Body of pancreas (tissue), 4 donors: ENCODE data around the gene LRIG1. TPM values are rescaled to one million over a fixed set of nuclear protein-coding genes. Genes with fewer than 3 reads are reported as not detected.

Experiments used
- ATAC-seq: fragments of 150-250 bp; one replicate; pipeline ENCODE4 v1.9.1; 2016
- DNase-seq, 4 donors: peaks; one replicate each; pipeline ENCODE4 v3.0.0-alpha.2; 2019
- H3K27ac ChIP-seq, 4 donors: fragments of 200-600 bp; sonication (generic); 1 replicate in 3 of 4; 2 replicates in 1 of 4; pipeline versions ENCODE4 v1.5.1 to v1.6.1; 2016 to 2019; ENCODE audit warnings: mild to moderate bottlenecking in 1 of 4, mixed read lengths in 1 of 4, moderate library complexity in 1 of 4
- H3K27me3 ChIP-seq, 2 donors: fragments of 200-600 bp; sonication (generic); one replicate each; pipeline ENCODE4 v1.6.0; 2016; ENCODE audit warnings: mild to moderate bottlenecking in 1 of 2
- H3K36me3 ChIP-seq, 2 donors: fragments of 200-600 bp; sonication (generic); replicated peaks in 1 of 2; 2 replicates each; pipeline ENCODE4 v1.5.1; 2016; ENCODE audit warnings: low read depth in 2 of 2; ENCODE audit not compliant: insufficient read depth in 1 of 2
- H3K4me1 ChIP-seq: fragments of 200-600 bp; sonication (generic); one replicate; pipeline ENCODE4 v1.6.0; 2016
- H3K4me3 ChIP-seq, 2 donors: fragments of 200-600 bp; sonication (generic); 1 replicate in 1 of 2; 2 replicates in 1 of 2; pipeline ENCODE4 v1.5.1; 2016 to 2019
- H3K9me3 ChIP-seq, 3 donors: fragments of 200-600 bp; sonication (generic); 1 replicate in 2 of 3; 2 replicates in 1 of 3; pipeline ENCODE4 v1.5.1; 2016
- POLR2A ChIP-seq, 3 donors: fragments of 450-650 bp; IDR thresholded peaks; one replicate each; pipeline ENCODE4 v1.6.1; 2016; ENCODE audit warnings: antibody characterized with exemption in 3 of 3, mild to moderate bottlenecking in 2 of 3
- WGBS, 2 donors: methylation state at CpG; one replicate each; pipeline ENCODE4 v1.1.5; 2017; 5-methylcytosine and 5-hydroxymethylcytosine counted together
- intact Hi-C: fragments of 100-400 bp; cut with DNase I; formaldehyde crosslinking; loops from one replicate; pipeline ENCODE4 v1.15.1; 2023
- total RNA-seq, 2 donors: library from RNA; depleted of rRNA; stranded (reverse); fragments of >200 nt; gene quantifications; one replicate each; pipeline ENCODE4 v1.1.0, GENCODE V29; 2016
- TF ChIP-seq, protein P1 (sequence below), 7 experiments: fragments of 450-650 bp in 4 of 7; fragments of 200-600 bp in 3 of 7; sonication (generic) in 3 of 7; IDR thresholded peaks; one replicate each; pipeline ENCODE4 v1.5.1; 2016 to 2019; ENCODE audit warnings: antibody characterized with exemption in 7 of 7

The LRIG1 gene
- total RNA-seq, 2 donors from 2014 or later = 111 to 114 TPM

DNA sequence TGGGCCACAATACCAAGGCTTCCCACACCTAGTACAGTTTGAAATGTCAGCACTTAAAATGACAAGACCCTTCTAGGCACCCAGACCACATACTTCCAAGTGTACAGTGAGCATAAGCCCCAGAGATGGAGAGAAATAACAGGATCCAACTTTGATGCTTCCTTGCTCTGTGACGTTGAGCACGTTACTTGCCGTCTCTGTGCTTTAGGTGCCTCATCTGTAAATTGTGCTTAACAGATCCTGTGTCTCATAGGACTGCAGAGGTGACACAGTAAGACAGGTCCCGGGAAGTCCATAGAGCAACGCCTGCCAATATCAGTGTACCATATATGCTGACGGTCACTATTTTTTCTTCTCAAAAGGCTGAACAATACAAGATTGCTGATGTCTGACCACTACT, 59.1 kb downstream of the LRIG1 start:
- ATAC-seq = no peak
- no peak for DNase-seq
- no peak for TF ChIP-seq POLR2A (IDR thresholded peaks at IDR 0.05)
- TF ChIP-seq, protein P1, sequence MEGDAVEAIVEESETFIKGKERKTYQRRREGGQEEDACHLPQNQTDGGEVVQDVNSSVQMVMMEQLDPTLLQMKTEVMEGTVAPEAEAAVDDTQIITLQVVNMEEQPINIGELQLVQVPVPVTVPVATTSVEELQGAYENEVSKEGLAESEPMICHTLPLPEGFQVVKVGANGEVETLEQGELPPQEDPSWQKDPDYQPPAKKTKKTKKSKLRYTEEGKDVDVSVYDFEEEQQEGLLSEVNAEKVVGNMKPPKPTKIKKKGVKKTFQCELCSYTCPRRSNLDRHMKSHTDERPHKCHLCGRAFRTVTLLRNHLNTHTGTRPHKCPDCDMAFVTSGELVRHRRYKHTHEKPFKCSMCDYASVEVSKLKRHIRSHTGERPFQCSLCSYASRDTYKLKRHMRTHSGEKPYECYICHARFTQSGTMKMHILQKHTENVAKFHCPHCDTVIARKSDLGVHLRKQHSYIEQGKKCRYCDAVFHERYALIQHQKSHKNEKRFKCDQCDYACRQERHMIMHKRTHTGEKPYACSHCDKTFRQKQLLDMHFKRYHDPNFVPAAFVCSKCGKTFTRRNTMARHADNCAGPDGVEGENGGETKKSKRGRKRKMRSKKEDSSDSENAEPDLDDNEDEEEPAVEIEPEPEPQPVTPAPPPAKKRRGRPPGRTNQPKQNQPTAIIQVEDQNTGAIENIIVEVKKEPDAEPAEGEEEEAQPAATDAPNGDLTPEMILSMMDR (IDR thresholded peaks at IDR 0.05) = no peak
- H3K36me3 ChIP-seq = no peaks in the 10 kb centered on the region
- H3K27ac ChIP-seq = peak overlapping the region; percentile 57 to 85 (median 82)
- peaks cover 75% of the 10 kb centered on the region for H3K4me1 ChIP-seq
- 82 to 85% methylated on average over 6 of the region's 6 CpGs for WGBS, 2 donors
- no peak overlapping the region for H3K4me3 ChIP-seq
- intact Hi-C loops = loop anchor here (10.0 kb wide), 1 partner anchor 53 kb away; no protein-coding TSS in a partner anchor
- no peaks in the 10 kb centered on the region for H3K27me3 ChIP-seq
- no peaks in the 10 kb centered on the region for H3K9me3 ChIP-seq

DNA sequence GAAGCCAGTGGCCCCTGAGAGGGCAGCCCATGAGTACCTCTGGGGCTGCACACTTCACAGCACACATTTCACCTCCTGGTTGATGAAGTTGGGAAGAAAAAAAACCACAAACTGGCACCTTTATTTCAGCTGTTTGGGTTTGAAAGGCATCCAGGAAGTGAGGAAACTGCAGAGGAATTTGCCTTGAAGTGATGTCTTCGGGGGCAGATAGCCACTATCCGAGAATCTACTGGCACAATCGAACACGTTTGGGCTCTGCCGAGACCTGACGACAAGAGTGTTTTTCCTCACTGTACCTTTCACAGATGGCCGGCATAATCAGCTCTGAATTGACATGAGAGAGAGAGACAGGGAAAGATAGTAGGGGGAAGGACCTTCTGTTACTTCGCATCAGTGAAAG, 59.7 kb downstream of the LRIG1 start:
- Histone ChIP-seq H3K36me3 (no peaks in the 10 kb centered on the region), H3K4me3 (no peak overlapping the region), H3K9me3 (no peaks in the 10 kb centered on the region), H3K4me1 (peaks cover 79% of the 10 kb centered on the region), H3K27ac (peak overlapping the region in 3 of 4 donors; percentile 81 to 85 (median 84)), H3K27me3 (no peaks in the 10 kb centered on the region)
- WGBS, 2 donors = 19 to 20% methylated on average over 8 of the region's 8 CpGs
- TF ChIP-seq POLR2A (IDR thresholded peaks at IDR 0.05) = no peak
- TF ChIP-seq, protein P1 (IDR thresholded peaks at IDR 0.05) = no peak
- intact Hi-C loops = loop anchor here (10.0 kb wide), 1 partner anchor 54 kb away; no protein-coding TSS in a partner anchor
- no peak for ATAC-seq
- no peak for DNase-seq

DNA sequence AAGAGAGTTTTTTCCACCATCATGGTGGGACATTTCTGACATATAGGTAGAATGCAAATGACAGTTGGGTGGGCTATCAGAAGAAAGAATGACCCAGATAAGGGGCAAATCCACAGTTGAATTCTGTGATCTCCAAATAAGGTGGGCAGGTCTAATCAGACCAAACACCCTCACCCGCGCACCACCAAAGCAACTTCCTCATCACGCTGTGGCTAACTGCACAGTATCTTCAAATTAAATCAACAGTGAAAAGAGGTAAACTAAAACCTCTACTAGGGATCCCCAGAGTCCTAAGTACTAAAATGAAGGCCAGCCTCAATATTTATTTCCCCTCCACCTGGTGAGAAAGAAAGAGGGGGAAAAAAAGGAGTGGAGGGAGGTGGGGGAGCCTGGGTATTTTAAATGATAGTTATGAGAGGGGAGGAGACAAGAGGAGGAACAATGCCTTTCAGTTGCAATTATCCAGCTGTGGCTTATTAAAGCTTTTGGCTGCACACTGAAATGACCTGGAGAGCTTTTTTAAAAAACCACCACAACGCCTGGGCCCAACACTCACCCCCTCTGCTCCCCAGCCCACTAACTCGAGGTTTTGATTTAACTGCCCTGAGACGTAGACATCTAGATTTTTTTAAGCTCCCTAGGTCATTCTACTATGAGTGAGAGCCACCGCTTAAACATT, 61.0 kb downstream of the LRIG1 start:
- DNase-seq = no peak
- Histone ChIP-seq H3K9me3 (no peaks in the 10 kb centered on the region), H3K4me1 (peaks cover 79% of the 10 kb centered on the region), H3K27me3 (no peaks in the 10 kb centered on the region), H3K27ac (peak overlapping the region; percentile 36 to 85 (median 82)), H3K4me3 (no peak overlapping the region), H3K36me3 (no peaks in the 10 kb centered on the region)
- intact Hi-C loops = loop anchor here (10.0 kb wide), 1 partner anchor 55 kb away; no protein-coding TSS in a partner anchor
- whole genome bisulfite sequencing, 2 donors = 63 to 70% methylated on average over 7 of the region's 7 CpGs
- TF ChIP-seq, protein P1 (IDR thresholded peaks at IDR 0.05) = no peak
- TF ChIP-seq POLR2A (IDR thresholded peaks at IDR 0.05) = no peak
- no peak for ATAC-seq

DNA sequence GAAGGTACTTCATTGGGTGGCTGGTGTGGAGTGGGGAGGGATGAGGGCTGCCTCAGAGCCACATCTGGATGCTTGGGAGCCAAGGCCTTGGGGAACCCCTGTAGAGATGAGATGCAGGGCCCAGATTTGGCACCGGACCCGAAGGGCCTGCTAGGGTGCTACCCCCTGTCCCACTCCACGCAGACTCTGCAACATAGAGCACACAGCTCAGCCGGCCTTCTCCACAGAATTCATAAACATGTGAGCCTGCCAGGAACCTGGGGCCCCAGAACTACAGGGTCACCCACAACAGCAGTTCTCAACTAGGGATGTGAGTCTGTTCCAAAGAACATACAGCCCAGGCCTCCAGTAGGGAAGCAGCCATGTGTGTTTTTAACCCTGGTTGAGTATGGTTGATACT, 62.8 kb downstream of the LRIG1 start:
- H3K27ac ChIP-seq = peak overlapping the region in 1 of 4 donors; percentile 0
- H3K27me3 ChIP-seq = no peaks in the 10 kb centered on the region
- WGBS, 2 donors = 71% methylated on average over 4 of the region's 4 CpGs; no CpG with 5 or more reads in 1 of the 2 donors
- intact Hi-C loops = no loop called here
- H3K4me1 ChIP-seq = peaks cover 81% of the 10 kb centered on the region
- TF ChIP-seq, protein P1 (IDR thresholded peaks at IDR 0.05) = no peak
- no peak for TF ChIP-seq POLR2A (IDR thresholded peaks at IDR 0.05)
- no peaks in the 10 kb centered on the region for H3K9me3 ChIP-seq
- H3K36me3 ChIP-seq = no peaks in the 10 kb centered on the region
- no peak for ATAC-seq
- no peak for DNase-seq
- H3K4me3 ChIP-seq = no peak overlapping the region
